COLO668 (cell line): ENCODE measurements around the gene CDX1.
"Not testable (repeated sequence)": the region's sequence is repeated elsewhere in the genome, so short reads cannot be mapped to it uniquely, and the experiment has no call there.

Source experiments
- DNase-seq: peaks from one replicate; lab custom pipeline; 2025; ENCODE audit not compliant: unreplicated experiment; lab: John Stamatoyannopoulos, UW

Gene CDX1

DNA sequence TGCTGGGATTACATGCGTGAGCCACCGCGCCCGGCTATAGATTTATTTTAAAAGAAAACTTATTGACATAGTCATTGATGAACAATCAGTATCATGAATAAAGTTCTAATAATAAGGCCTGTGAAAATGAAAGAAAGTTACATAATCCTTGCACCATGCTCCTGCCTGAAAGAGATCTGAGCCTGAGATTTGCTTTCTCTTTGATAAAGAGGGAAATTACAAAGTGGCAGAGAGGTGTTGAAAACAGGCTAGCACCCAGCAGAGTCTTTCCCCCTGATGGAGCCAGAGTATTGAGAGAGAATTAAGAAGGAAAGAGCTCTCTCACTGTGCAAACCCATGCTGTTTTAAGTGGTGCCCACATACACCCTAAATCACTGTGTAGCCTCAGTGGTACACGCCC lies 60.5 kb downstream of the CDX1 start:
- DNase-seq: no peak

- no peak for DNase-seq
These were observed 61.2 kb downstream of the CDX1 start for GRCh38 chr5:150227606-150228273.

GRCh38 chr5:150229571-150229970 lies 63.0 kb downstream of the CDX1 start:
- DNase-seq: no peak

- DNase-seq: no peak
These were observed 64.3 kb downstream of the CDX1 start for GRCh38 chr5:150230842-150231241.

- not testable (repeated sequence) for DNase-seq
These were observed 67.1 kb downstream of the CDX1 start for GRCh38 chr5:150233706-150234105.
